Pulmonary artery endothelial cell (primary cell): ENCODE measurements around the gene ZFHX2. TPM values are rescaled to one million over a fixed set of nuclear protein-coding genes. Genes with fewer than 3 reads are reported as not detected.
"Not testable (repeated sequence)": the region's sequence is repeated elsewhere in the genome, so short reads cannot be mapped to it uniquely, and the experiment has no call there.

ENCODE experiments used
- DNase-seq: peaks from one replicate; pipeline ENCODE4 v3.0.0-alpha.2; 2011; ENCODE audit warnings: low read depth, low spot score
- total RNA-seq: library from RNA; depleted of rRNA; stranded (reverse); fragments of >200 nt; gene quantifications from 2 replicates; pipeline ENCODE4 v1.2.3, GENCODE V29; 2014

Gene ZFHX2
- total RNA-seq, 1 donor from 2014 or later, result 0.26 TPM

DNA sequence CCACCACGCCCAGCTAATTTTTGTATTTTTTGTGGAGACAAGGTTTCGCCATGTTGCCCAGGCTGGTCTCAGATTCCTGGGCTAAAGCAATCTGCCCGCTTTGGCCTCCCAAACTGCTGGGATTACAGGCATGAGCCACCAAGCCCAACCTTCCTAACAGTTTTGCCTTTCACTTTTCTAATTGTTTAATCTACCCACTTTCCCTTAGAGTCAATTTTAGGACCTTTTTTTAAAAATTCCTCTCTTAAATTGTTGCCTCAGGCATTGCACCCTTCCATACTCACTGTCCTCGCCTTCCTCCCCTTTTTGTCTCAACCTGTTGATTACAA, 11.5 kb downstream of the ZFHX2 start:
- no peak for DNase-seq

DNA sequence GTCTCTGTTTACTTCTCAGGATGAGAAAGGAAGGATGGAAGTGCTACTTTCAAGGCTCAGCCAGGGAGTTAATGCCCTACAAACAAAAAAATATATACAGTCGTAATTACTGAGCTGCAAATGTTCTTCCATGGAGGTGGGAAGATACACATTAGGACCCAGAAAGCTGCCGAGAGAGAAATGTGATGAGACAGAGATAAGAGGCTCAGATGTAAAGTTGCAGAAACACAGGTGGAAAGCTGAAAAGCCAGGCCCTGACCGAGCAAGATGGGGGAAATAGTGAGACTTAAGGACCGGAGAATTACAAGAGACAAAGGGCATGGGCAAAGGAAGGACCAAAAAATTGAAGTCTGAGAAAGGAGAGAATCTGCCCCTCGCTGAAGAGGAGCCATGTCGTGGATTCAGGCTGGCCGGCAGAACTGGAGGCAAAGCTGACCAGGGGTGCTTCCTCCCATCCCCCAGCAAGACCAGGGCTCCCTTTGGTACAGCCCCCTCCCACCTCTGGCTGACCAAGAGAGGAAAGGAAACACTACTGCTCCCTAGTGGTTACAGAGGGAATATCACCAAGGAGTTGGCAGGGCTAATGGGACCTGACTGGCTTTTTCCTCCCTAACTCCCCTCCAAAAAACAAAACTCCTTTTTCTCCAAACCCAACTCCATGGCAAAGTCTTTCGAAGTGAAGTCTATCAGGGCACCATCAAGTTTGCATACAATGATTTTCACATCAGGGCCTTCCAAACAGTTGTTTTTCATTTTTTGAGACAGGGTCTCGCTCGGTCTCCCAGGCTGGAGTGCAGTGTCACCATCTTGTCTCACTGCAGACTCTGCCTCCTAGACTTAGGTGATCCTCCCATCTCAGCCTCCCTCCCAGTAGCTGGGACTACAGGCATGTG, 12.1 kb downstream of the ZFHX2 start:
- DNase-seq, result no peak

DNA sequence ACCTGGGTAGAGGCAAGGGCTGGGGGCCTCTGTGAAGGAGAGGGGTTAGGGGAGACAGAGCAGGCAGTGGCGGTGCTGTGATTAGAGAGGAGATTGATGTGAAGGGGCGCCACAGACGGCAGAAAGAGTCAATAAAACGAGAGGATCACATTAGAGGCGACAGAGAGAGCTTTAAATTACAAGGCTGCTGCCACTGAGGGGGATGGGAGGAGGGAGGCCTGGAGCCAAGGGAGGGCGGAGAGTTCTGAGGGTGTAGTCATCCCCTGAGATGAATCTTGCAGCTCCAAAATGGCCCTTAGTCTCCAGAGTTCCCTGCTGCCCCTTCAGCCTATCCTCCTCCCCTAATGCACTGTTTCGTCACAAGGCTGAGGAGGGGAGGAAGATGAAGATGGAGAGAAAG, 12.8 kb downstream of the ZFHX2 start:
- DNase-seq, result no peak

GRCh38 chr14:23538050-23538718, 13.4 kb downstream of the ZFHX2 start:
- no peak for DNase-seq

DNA sequence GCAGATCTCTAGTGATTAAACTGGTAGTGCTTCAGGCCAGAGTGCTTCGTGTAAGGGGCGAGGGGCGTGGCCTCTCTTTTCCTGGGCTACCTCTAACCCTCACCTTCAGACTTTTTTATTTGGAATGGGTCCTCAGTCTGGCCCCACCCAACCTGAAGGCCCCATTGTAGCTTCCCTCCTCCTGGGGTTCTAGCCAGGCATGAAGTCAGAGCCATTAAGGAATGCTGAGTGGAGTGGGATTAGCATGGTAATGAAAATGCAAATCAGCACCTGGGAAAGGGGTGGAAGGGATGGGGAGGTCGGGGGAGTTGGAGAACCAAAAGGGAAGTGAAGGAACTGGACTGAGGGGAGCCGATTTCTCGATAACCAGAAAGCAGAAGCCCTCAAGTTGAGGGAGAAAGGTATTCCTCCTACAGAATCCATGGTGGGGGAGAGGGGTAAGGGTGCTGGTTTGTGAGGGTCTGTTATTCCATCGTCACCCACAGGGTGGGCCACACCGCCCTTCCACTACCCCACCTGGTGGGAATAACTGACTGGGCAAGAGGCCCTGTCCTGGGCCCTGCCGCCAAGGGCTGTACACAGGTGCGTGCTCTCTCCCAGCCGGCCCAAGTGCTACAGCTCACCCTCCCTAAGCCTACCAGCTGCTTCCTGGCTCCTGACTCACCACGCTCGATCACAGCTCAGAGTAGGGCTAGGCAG, 14.1 kb downstream of the ZFHX2 start:
- no peak for DNase-seq

- not testable (repeated sequence) for DNase-seq
Observed at GRCh38 chr14:23536906-23537305, 14.7 kb downstream of the ZFHX2 start.

- no peak for DNase-seq
Observed at GRCh38 chr14:23536494-23536893, 15.1 kb downstream of the ZFHX2 start.

GRCh38 chr14:23535943-23536342, 15.6 kb downstream of the ZFHX2 start:
- no peak for DNase-seq

DNA sequence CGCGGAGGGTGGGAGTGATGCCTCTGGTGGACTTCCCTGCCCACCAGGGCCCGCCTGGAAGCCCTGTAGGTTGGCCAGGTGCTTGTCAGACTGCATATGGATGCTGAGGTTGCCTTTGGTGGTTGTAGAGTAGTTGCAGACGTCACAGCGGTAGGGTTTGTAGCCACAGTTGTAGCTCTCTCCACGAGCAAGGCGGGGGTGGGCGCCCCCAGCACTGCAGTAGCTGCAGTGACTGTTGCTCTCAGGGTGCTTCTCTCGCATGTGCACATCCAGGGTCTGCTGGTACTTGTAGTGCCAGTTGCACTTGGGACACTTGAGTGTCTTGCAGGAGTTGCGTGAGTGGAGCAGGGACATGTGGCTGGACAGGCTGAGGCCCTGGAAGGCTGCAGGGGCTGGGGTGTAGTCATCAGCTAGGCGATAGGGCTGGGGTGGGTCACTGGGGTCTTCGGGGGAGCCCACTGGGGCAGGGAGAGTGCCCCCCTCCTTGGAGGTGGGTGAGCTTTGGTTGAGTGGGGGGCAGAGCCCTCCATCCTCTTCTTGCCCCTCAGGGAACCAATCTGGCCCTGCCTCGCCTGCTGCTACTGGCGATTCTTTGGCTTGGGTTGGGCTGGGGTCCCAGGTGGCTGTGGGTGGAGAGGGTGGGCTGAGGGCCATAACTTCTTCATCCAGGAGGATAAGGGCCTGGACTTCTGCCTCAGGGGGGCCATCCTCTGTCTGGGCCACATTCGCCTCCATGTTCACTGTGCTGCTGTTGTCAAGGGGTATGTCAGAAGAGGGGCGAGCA, 17.7 kb downstream of the ZFHX2 start:
- DNase-seq, result no peak

DNA sequence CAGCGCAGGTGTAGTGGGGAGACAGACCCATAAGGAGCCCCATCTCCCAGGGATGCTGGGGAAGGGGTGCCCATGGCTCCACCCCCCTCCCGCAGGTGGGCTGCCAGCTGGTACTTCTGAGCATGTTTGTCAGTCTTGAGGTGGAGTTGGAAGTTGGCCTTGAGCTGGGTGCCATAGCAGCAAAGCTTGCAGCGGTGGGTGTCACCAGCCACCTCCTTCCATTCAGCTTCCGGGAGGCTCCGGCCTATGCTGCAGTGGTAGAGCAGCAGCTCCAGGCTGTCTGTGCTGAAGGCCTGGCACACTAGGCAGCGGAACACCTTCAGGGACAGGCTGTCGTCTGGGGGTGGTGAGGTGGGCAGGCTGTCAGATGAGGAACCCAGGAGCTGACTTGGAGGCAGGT, 18.9 kb downstream of the ZFHX2 start:
- DNase-seq, result no peak

DNA sequence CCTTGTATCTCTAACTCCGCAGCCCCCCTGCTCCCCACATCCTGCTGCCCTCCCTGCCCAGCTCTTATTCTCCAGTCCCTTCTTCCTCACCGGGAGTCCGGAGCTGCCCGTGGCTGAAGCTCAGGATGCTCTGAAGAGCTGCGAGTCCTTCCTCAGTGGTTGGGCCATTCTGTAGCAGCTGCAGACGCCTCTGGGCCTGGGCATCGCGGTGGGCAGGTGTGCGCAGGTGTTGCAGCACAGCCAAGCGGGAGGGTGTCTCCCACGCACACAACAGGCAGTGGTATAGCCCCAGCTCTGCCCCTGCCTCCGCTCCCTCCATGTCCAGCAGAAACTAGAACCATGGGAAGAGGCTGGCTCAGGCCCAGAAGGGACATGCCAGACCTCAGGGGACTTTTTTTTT, 20.2 kb downstream of the ZFHX2 start:
- no peak for DNase-seq

- no peak for DNase-seq
Observed at GRCh38 chr14:23530375-23531055, 21.1 kb downstream of the ZFHX2 start.

DNA sequence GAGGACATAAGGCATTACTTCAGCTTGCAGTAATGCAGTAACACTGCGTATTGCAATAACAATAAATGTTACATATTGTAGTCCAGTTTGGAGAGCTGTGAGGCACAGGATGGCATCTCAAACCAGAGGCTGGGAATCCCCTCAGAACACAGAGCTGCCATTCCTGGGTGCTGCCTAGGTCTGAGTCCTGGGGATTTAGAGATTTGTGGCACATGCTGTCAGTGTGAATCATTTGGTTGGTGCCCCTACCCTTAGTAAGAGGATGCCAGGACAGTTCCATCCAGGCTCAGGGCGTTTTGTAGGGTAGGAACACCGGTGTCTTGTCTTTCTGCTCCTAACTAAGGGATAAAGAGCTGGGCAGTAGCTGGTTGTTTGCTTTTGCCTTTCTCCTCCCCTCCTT, 22.5 kb downstream of the ZFHX2 start:
- DNase-seq, result no peak

GRCh38 chr14:23528555-23528954, 23.0 kb downstream of the ZFHX2 start:
- DNase-seq, result no peak

DNA sequence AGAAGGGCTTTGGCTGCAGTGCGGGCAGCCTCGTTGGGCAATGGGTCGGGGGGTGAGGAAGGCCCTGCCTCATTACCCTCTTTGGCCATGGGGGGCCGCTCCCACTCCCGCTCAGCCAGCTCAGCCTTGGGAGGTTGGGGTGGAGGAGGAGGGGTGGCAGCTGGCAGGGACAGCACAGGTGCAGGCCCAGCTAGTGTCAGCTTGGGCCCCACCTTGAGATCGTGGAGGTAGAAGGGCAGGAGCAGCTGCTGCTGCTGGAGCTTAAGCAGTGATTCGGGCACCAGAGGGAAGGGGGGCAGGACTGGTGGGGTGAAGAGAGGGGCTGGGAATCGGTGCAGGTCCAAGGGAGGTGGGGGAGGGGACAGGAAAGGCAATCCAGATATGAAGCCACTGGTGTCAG, 26.0 kb downstream of the ZFHX2 start:
- DNase-seq, result no peak

DNA sequence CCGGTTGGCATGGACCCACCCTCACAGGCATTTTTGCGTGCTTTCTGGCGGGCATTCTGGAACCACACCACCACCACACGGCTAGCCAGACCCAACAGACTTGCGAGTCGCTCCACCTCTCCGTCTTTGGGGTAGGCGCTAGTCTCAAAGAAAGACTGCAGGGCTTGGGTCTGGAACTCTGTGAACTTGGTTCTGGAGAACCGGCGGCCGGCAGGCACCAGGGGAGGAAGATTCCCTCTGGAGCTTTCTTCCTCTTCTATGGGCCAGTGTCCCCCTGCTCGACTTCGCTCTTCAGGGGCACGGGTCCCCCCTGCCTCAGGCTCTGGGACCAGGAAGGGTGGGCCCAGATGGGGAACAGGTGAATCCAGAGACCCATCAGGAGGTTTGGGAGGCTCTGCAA, 26.6 kb downstream of the ZFHX2 start:
- no peak for DNase-seq

GRCh38 chr14:23523229-23524016, 28.1 kb downstream of the ZFHX2 start:
- no peak for DNase-seq

- DNase-seq, result no peak
Observed at GRCh38 chr14:23522643-23523198, 28.8 kb downstream of the ZFHX2 start.

- no peak for DNase-seq
Observed at GRCh38 chr14:23521785-23522640, 29.6 kb downstream of the ZFHX2 start.
